ENCODE measurements around the gene SNED1. TPM values are rescaled to one million over a fixed set of nuclear protein-coding genes. Genes with fewer than 3 reads are reported as not detected.

SNED1 gene
- total RNA-seq, 1 experiment from 2014 or later = 0.07 TPM

- peak; percentile 23 for DNase-seq (ENCODE audit: low spot score)
- in situ Hi-C loops (cut with HindIII; ENCODE audit: low sequenced_read_pairs) = no loop called here
Observed at GRCh38 chr2:241035142-241035817, 36.9 kb downstream of the SNED1 start.

GRCh38 chr2:241035818-241036396, 37.5 kb downstream of the SNED1 start:
- in situ Hi-C loops (cut with HindIII; ENCODE audit: low sequenced_read_pairs) = no loop called here
- peak; percentile 41 for DNase-seq (ENCODE audit: low spot score)

GRCh38 chr2:241036397-241036963, 38.1 kb downstream of the SNED1 start:
- in situ Hi-C loops (cut with HindIII; ENCODE audit: low sequenced_read_pairs) = no loop called here
- no peak for DNase-seq (ENCODE audit: low spot score)

- in situ Hi-C loops (cut with HindIII; ENCODE audit: low sequenced_read_pairs) = no loop called here
- no peak for DNase-seq (ENCODE audit: low spot score)
Observed at GRCh38 chr2:241036964-241037421, 38.6 kb downstream of the SNED1 start.

GRCh38 chr2:241037498-241037897, 39.1 kb downstream of the SNED1 start:
- in situ Hi-C loops (cut with HindIII; ENCODE audit: low sequenced_read_pairs) = no loop called here

GRCh38 chr2:241038374-241039180, 40.2 kb downstream of the SNED1 start:
- DNase-seq (ENCODE audit: low spot score) = no peak

More at GRCh38 chr2:241037498-241037897, 39.1 kb downstream of the SNED1 start:
- no peak for DNase-seq (ENCODE audit: low spot score)

GRCh38 chr2:241039416-241039815, 41.0 kb downstream of the SNED1 start:
- in situ Hi-C loops (cut with HindIII; ENCODE audit: low sequenced_read_pairs) = no loop called here
- DNase-seq (ENCODE audit: low spot score) = no peak

More at GRCh38 chr2:241038374-241039180, 40.2 kb downstream of the SNED1 start:
- in situ Hi-C loops (cut with HindIII; ENCODE audit: low sequenced_read_pairs) = no loop called here

- in situ Hi-C loops (cut with HindIII; ENCODE audit: low sequenced_read_pairs) = no loop called here
- DNase-seq (ENCODE audit: low spot score) = no peak
Observed at GRCh38 chr2:241040081-241040803, 41.8 kb downstream of the SNED1 start.

- DNase-seq (ENCODE audit: low spot score) = no peak
- in situ Hi-C loops (cut with HindIII; ENCODE audit: low sequenced_read_pairs) = no loop called here
Observed at GRCh38 chr2:241041589-241042158, 43.3 kb downstream of the SNED1 start.

GRCh38 chr2:241043581-241043980, 45.2 kb downstream of the SNED1 start:
- no peak for DNase-seq (ENCODE audit: low spot score)
- in situ Hi-C loops (cut with HindIII; ENCODE audit: low sequenced_read_pairs) = no loop called here

- no peak for DNase-seq (ENCODE audit: low spot score)
- in situ Hi-C loops (cut with HindIII; ENCODE audit: low sequenced_read_pairs) = no loop called here
Observed at GRCh38 chr2:241047253-241048010, 49.0 kb downstream of the SNED1 start.

GRCh38 chr2:241048149-241048948, 49.9 kb downstream of the SNED1 start:
- in situ Hi-C loops (cut with HindIII; ENCODE audit: low sequenced_read_pairs) = no loop called here

GRCh38 chr2:241048949-241049343, 50.5 kb downstream of the SNED1 start:
- DNase-seq (ENCODE audit: low spot score) = no peak
- in situ Hi-C loops (cut with HindIII; ENCODE audit: low sequenced_read_pairs) = no loop called here

More at GRCh38 chr2:241048149-241048948, 49.9 kb downstream of the SNED1 start:
- DNase-seq (ENCODE audit: low spot score) = no peak

GRCh38 chr2:241049739-241050623, 51.6 kb downstream of the SNED1 start:
- DNase-seq (ENCODE audit: low spot score) = no peak
- in situ Hi-C loops (cut with HindIII; ENCODE audit: low sequenced_read_pairs) = no loop called here

- no peak for DNase-seq (ENCODE audit: low spot score)
- in situ Hi-C loops (cut with HindIII; ENCODE audit: low sequenced_read_pairs) = no loop called here
Observed at GRCh38 chr2:241050624-241051577, 52.5 kb downstream of the SNED1 start.

All from G401 (cell line).